HG03025 (cell line): ENCODE data around the gene EIF3L.

Source experiments
- ATAC-seq: cut with Tn5 transposase; IDR thresholded peaks from one replicate; pipeline ENCODE4 v1.9.1; 2021; ENCODE audit warnings: mild to moderate bottlenecking, moderate library complexity; ENCODE audit not compliant: unreplicated experiment, low FRiP score

EIF3L gene

GRCh38 chr22:37816543-37817180 is 32.6 kb upstream of the EIF3L start:
- no peak for ATAC-seq

GRCh38 chr22:37817705-37818408 is 31.4 kb upstream of the EIF3L start:
- no peak for ATAC-seq

- ATAC-seq = no peak
Observed at GRCh38 chr22:37818409-37819104, 30.7 kb upstream of the EIF3L start.

- no peak for ATAC-seq
Observed at GRCh38 chr22:37819105-37819433, 30.1 kb upstream of the EIF3L start.

GRCh38 chr22:37820350-37820749 is 28.9 kb upstream of the EIF3L start:
- ATAC-seq = no peak

GRCh38 chr22:37822079-37822833 is 27.0 kb upstream of the EIF3L start:
- ATAC-seq = no peak

- no peak for ATAC-seq
Observed at GRCh38 chr22:37823134-37823985, 25.9 kb upstream of the EIF3L start, which contains the start of gene GALR3. Gene GALR3, plus strand, starts transcription at chr22:37823382. Its CDS starts 25 bp downstream, at chr22:37823407.

- no peak for ATAC-seq
Observed at GRCh38 chr22:37824674-37825641, 24.3 kb upstream of the EIF3L start.

GRCh38 chr22:37827056-37827455 is 22.2 kb upstream of the EIF3L start:
- ATAC-seq = no peak

- ATAC-seq = no peak
Observed at GRCh38 chr22:37830093-37830842, 19.0 kb upstream of the EIF3L start.

- no peak for ATAC-seq
Observed at GRCh38 chr22:37831472-37831871, 17.7 kb upstream of the EIF3L start.

- ATAC-seq = no peak
Observed at GRCh38 chr22:37832022-37832857, 17.0 kb upstream of the EIF3L start.

GRCh38 chr22:37842015-37842793 is 7.0 kb upstream of the EIF3L start:
- ATAC-seq = no peak

- ATAC-seq = peak; percentile 38
Observed at GRCh38 chr22:37843741-37844089, 5.5 kb upstream of the EIF3L start.

- ATAC-seq = no peak
Observed at GRCh38 chr22:37844904-37845329, 4.3 kb upstream of the EIF3L start.

- ATAC-seq = no peak
Observed at GRCh38 chr22:37846433-37846832, 2.8 kb upstream of the EIF3L start.
